Activated CD4-positive, alpha-beta T cell treated with anti-CD3 and anti-CD28 coated beads, Interleukin-2, amount 10 ng/mL, durations not matched to agents 24 days and 14 days (primary cell): ENCODE data around the gene NTN1. TPM values are rescaled to one million over a fixed set of nuclear protein-coding genes. Genes with fewer than 3 reads are reported as not detected.

Experiments used
- DNase-seq: peaks from one replicate; pipeline ENCODE4 v3.0.0; 2022
- H3K27ac Mint-ChIP-seq: one replicate; pipeline ENCODE4 v1.8.0; 2022; ENCODE audit warnings: mild to moderate bottlenecking, mixed read lengths
- H3K27me3 Mint-ChIP-seq: one replicate; pipeline ENCODE4 v1.8.0; 2022; ENCODE audit warnings: mixed read lengths
- H3K36me3 Mint-ChIP-seq: one replicate; pipeline ENCODE4 v1.8.0; 2022; ENCODE audit warnings: low read depth, mild to moderate bottlenecking, mixed read lengths
- H3K4me1 Mint-ChIP-seq: one replicate; pipeline ENCODE4 v1.8.0; 2021; ENCODE audit warnings: mixed read lengths
- H3K4me3 Mint-ChIP-seq: one replicate; pipeline ENCODE4 v1.8.0; 2022; ENCODE audit warnings: mild to moderate bottlenecking, moderate library complexity, mixed read lengths
- H3K9me3 Mint-ChIP-seq: one replicate; pipeline ENCODE4 v1.8.0; 2021; ENCODE audit warnings: mixed read lengths
- intact Hi-C: fragments of 100-400 bp; cut with micrococcal nuclease; formaldehyde crosslinking; loops from one replicate; pipeline ENCODE4 v1.15.1; 2023
- total RNA-seq: library from RNA; stranded (reverse); gene quantifications from 2 replicates; pipeline ENCODE4 v1.2.3, GENCODE V29; 2022

The NTN1 gene
- total RNA-seq, 1 donor from 2014 or later: 0.51 TPM

GRCh38 chr17:9032583-9032982 is 11.3 kb downstream of the NTN1 start:
- no peaks in the 10 kb centered on the region for H3K36me3 Mint-ChIP-seq
- no peaks in the 10 kb centered on the region for H3K9me3 Mint-ChIP-seq
- DNase-seq: no peak
- peaks cover 19% of the 10 kb centered on the region for H3K27me3 Mint-ChIP-seq
- H3K4me3 Mint-ChIP-seq: no peak overlapping the region
- intact Hi-C loops: no loop called here
- H3K27ac Mint-ChIP-seq: no peak overlapping the region
- H3K4me1 Mint-ChIP-seq: no peaks in the 10 kb centered on the region

- Mint-ChIP-seq H3K36me3 (no peaks in the 10 kb centered on the region), H3K4me3 (no peak overlapping the region), H3K9me3 (no peaks in the 10 kb centered on the region), H3K4me1 (no peaks in the 10 kb centered on the region), H3K27ac (no peak overlapping the region), H3K27me3 (peaks cover 17% of the 10 kb centered on the region)
- intact Hi-C loops: no loop called here
- no peak for DNase-seq
These were observed 13.9 kb downstream of the NTN1 start for GRCh38 chr17:9035249-9035648.

- H3K9me3 Mint-ChIP-seq: no peaks in the 10 kb centered on the region
- no peak overlapping the region for H3K4me3 Mint-ChIP-seq
- H3K4me1 Mint-ChIP-seq: no peaks in the 10 kb centered on the region
- H3K27ac Mint-ChIP-seq: no peak overlapping the region
- intact Hi-C loops: no loop called here
- no peaks in the 10 kb centered on the region for H3K36me3 Mint-ChIP-seq
- no peak for DNase-seq
- peaks cover 14% of the 10 kb centered on the region for H3K27me3 Mint-ChIP-seq
These were observed 15.0 kb downstream of the NTN1 start for GRCh38 chr17:9036336-9036735.

DNA sequence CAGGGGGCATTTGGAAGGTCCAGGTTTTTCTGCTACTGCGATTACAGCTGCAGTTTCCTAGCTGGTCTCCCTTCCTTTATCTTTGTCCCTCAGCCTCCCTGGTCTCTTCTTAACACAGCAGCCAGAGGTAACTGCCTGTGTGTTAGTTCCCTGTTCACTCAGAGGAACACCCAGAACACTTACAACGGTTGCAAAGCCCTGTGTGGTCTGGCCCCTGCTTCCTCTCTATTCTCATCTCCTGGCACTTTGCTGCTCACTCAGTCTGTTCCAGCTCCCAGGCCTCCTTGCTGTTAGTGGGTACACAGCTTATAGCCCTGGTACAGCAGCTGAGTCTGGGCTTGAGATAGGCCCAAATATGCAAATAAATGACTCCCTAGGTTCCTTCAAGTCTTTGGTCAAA is 16.4 kb downstream of the NTN1 start:
- H3K36me3 Mint-ChIP-seq: no peaks in the 10 kb centered on the region
- DNase-seq: no peak
- no peaks in the 10 kb centered on the region for H3K9me3 Mint-ChIP-seq
- no peaks in the 10 kb centered on the region for H3K4me1 Mint-ChIP-seq
- intact Hi-C loops: no loop called here
- no peak overlapping the region for H3K4me3 Mint-ChIP-seq
- H3K27ac Mint-ChIP-seq: no peak overlapping the region
- H3K27me3 Mint-ChIP-seq: peaks cover 14% of the 10 kb centered on the region

DNA sequence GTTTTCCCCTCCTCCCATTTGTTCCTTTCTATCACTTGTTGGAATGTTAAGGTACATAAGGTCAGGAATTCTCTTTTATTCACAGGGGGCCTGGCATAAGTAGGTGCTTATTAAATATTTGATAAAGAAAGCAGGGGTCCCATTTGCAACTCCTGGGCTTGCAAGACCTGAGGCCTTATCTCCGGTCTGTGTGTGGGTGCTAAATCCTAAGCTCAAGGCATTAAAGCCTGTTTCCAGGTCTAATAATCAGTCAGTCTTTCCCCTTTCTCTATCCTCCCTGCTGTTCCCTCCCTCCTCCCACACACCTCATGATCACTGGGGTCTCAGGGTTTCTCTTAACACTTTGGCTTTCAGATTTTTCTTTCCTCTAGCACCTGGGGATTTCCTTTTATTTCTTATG is 17.1 kb downstream of the NTN1 start:
- no peaks in the 10 kb centered on the region for H3K36me3 Mint-ChIP-seq
- H3K4me3 Mint-ChIP-seq: no peak overlapping the region
- no peak for DNase-seq
- no peaks in the 10 kb centered on the region for H3K9me3 Mint-ChIP-seq
- H3K4me1 Mint-ChIP-seq: no peaks in the 10 kb centered on the region
- no peak overlapping the region for H3K27ac Mint-ChIP-seq
- intact Hi-C loops: no loop called here
- peaks cover 14% of the 10 kb centered on the region for H3K27me3 Mint-ChIP-seq

DNA sequence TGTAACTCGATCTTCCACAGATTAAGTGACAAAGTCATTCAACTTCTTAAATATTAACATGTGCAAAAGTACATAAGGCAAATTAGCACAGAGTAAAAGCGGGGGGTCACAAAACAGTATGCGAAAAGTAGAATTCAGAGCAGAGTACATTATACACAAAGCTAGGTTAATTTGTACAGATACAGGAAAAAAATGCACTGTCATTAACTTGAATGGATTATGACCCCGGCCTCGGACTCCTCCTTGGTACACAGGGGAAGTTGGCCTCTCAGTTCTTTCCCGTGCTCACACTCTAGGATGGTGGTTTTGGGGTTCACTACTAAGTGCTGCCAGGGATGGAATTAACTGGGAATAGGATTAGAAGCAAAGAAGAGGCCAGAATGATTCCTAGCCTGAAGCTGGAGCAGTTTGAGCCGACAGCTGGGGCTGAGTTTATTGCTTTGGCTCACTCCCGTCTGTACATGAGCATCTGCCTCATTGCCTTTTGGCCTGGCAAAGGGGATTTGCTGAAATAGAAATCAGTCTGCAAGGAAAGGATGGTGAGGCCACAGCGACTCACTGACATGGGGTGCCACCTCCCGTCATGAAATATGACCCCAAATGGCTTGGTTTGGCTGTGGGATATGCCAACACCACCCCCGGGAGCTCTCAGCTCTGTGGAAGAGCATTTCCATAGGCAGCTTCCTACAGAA is 23.6 kb downstream of the NTN1 start:
- no peaks in the 10 kb centered on the region for H3K4me1 Mint-ChIP-seq
- peaks cover 19% of the 10 kb centered on the region for H3K27me3 Mint-ChIP-seq
- H3K36me3 Mint-ChIP-seq: no peaks in the 10 kb centered on the region
- H3K4me3 Mint-ChIP-seq: no peak overlapping the region
- no peak for DNase-seq
- intact Hi-C loops: no loop called here
- no peaks in the 10 kb centered on the region for H3K9me3 Mint-ChIP-seq
- no peak overlapping the region for H3K27ac Mint-ChIP-seq

- no peaks in the 10 kb centered on the region for H3K36me3 Mint-ChIP-seq
- H3K4me3 Mint-ChIP-seq: no peak overlapping the region
- no peaks in the 10 kb centered on the region for H3K9me3 Mint-ChIP-seq
- intact Hi-C loops: no loop called here
- H3K4me1 Mint-ChIP-seq: no peaks in the 10 kb centered on the region
- peaks cover 2% of the 10 kb centered on the region for H3K27me3 Mint-ChIP-seq
- DNase-seq: no peak
- no peak overlapping the region for H3K27ac Mint-ChIP-seq
These were observed 29.6 kb downstream of the NTN1 start for GRCh38 chr17:9050801-9051401.

DNA sequence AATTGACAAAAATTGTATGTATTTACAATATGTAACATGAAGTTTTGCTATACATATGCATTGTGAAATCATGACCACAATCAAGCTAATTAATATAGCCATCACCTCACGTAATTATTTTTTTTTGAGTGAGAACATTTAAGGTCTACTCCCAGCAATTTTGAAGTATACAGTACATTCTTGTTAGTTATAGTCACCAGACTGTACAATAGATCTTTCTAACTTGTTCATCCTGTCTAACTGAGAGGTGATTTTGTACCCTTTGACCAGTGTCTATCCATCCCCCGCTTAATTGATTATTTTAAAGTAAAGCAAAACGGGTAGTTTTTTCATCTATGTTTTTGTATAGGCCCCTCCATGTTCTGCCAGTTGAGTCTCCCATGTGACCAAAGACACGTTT is 30.3 kb downstream of the NTN1 start:
- Mint-ChIP-seq H3K4me1 (no peaks in the 10 kb centered on the region), H3K4me3 (no peak overlapping the region), H3K36me3 (no peaks in the 10 kb centered on the region), H3K27ac (no peak overlapping the region), H3K27me3 (peaks cover 2% of the 10 kb centered on the region), H3K9me3 (no peaks in the 10 kb centered on the region)
- intact Hi-C loops: no loop called here
- DNase-seq: no peak

DNA sequence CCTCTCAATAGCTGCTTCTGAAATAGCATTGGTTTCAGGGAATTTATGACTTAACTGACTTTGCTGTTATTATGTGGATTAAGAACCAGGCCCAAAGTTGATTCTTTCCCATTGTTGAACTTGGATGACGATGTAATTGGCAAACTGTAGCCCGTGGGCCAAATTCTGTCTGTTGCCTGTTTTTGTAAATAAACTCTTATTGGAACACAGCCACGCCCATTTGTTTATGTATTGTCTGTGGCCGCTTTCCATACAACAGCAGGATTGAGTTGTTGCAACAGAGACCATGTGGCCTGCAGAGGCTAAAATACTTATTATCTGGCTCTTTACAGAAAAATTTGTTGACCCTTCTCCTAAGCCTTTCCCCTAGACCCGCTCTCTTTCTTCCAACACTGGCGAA is 31.6 kb downstream of the NTN1 start:
- intact Hi-C loops: no loop called here
- Mint-ChIP-seq H3K36me3 (no peaks in the 10 kb centered on the region), H3K27ac (no peak overlapping the region)

GRCh38 chr17:9053406-9053805 is 32.1 kb downstream of the NTN1 start:
- Mint-ChIP-seq H3K36me3 (no peaks in the 10 kb centered on the region), H3K4me1 (no peaks in the 10 kb centered on the region), H3K4me3 (no peak overlapping the region), H3K27ac (no peak overlapping the region), H3K27me3 (peaks cover 4% of the 10 kb centered on the region), H3K9me3 (no peaks in the 10 kb centered on the region)
- no peak for DNase-seq
- intact Hi-C loops: no loop called here

More for the DNA sequence above, 31.6 kb downstream of the NTN1 start:
- H3K9me3 Mint-ChIP-seq: no peaks in the 10 kb centered on the region
- H3K4me1 Mint-ChIP-seq: no peaks in the 10 kb centered on the region
- no peak overlapping the region for H3K4me3 Mint-ChIP-seq
- DNase-seq: no peak
- H3K27me3 Mint-ChIP-seq: peaks cover 4% of the 10 kb centered on the region

DNA sequence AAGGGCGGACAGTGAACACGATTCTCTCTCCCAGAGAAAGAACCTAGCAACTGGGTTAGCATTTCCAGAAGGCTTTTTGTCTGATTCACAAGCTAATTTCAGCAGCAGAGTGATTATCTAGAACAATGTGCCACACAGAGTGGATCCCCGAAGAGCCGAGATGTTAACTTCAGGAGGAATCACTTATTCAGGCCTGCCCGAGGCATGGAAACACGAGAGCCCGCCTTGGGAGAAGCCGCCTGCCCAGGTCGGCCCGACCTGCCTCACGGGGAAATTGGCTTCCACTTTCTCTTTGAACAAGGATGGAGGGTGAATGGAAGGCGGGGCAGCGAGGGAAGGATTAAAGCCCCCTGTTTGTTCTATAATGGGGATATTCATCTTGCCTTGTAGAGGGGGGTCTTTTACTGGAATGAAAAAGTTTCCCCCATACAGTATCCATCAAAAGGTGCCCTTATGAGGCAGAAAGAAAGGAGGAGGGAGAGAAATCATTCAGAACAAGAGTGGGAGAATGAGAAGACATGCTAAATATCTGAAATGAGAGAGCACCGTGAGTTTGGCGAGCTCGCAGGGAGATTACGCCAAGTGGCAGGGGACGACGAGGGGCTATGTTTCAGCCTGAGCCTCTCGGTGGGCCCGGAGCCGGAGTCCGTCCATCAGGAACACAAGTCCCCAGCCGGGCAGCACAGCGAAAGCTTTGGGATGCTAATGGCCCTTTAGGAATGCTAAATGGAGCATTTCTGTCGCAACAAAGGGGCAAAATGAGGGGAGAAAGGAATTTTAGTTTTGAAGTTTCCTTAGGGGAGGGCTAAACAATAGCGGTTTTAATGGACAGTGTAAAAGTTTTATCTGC is 33.0 kb downstream of the NTN1 start:
- intact Hi-C loops: no loop called here
- Mint-ChIP-seq H3K9me3 (no peaks in the 10 kb centered on the region), H3K27ac (no peak overlapping the region), H3K27me3 (peaks cover 4% of the 10 kb centered on the region), H3K36me3 (no peaks in the 10 kb centered on the region), H3K4me1 (no peaks in the 10 kb centered on the region), H3K4me3 (no peak overlapping the region)
- DNase-seq: no peak

- no peaks in the 10 kb centered on the region for H3K4me1 Mint-ChIP-seq
- no peak overlapping the region for H3K4me3 Mint-ChIP-seq
- intact Hi-C loops: no loop called here
- no peak for DNase-seq
- H3K27me3 Mint-ChIP-seq: peaks cover 2% of the 10 kb centered on the region
- H3K9me3 Mint-ChIP-seq: no peaks in the 10 kb centered on the region
- H3K27ac Mint-ChIP-seq: no peak overlapping the region
- no peaks in the 10 kb centered on the region for H3K36me3 Mint-ChIP-seq
These were observed 34.0 kb downstream of the NTN1 start for GRCh38 chr17:9055281-9055680.

GRCh38 chr17:9056566-9056965 is 35.3 kb downstream of the NTN1 start:
- H3K27ac Mint-ChIP-seq: no peak overlapping the region
- H3K4me1 Mint-ChIP-seq: no peaks in the 10 kb centered on the region
- intact Hi-C loops: no loop called here
- H3K27me3 Mint-ChIP-seq: peaks cover 5% of the 10 kb centered on the region
- H3K9me3 Mint-ChIP-seq: no peaks in the 10 kb centered on the region
- H3K4me3 Mint-ChIP-seq: no peak overlapping the region
- no peak for DNase-seq
- H3K36me3 Mint-ChIP-seq: no peaks in the 10 kb centered on the region

GRCh38 chr17:9057310-9057709 is 36.0 kb downstream of the NTN1 start:
- DNase-seq: no peak
- Mint-ChIP-seq H3K36me3 (no peaks in the 10 kb centered on the region), H3K4me3 (no peak overlapping the region), H3K27me3 (peaks cover 5% of the 10 kb centered on the region), H3K27ac (no peak overlapping the region), H3K9me3 (no peaks in the 10 kb centered on the region), H3K4me1 (no peaks in the 10 kb centered on the region)
- intact Hi-C loops: no loop called here
